GM12892 (cell line): ENCODE measurements around the gene IFNAR2.
A peak's percentile ranks its signal among the peaks of the same experiment; 100 is the strongest.

Experiments used
- DNase-seq: peaks from one replicate; pipeline ENCODE4 v3.0.0; 2011; ENCODE audit not compliant: insufficient read length
- FAIRE-seq: peaks from 2 replicates; lab custom pipeline; 2011; peaks lifted over from hg19 to GRCh38; lab: Jason Lieb, UNC
- POLR2A ChIP-seq: IDR thresholded peaks from 2 replicates; pipeline ENCODE4 v1.6.1; 2011; ENCODE audit warnings: low read depth, low read length, control low read depth
- POLR2AphosphoS5 ChIP-seq: IDR thresholded peaks from 2 replicates; pipeline ENCODE4 v1.6.1; 2011; ENCODE audit warnings: low read depth, low read length, control low read depth
- TAF1 ChIP-seq: IDR thresholded peaks from 2 replicates; pipeline ENCODE4 v1.6.1; 2011; ENCODE audit warnings: low read depth, mild to moderate bottlenecking, control low read depth, low read length, borderline replicate concordance

IFNAR2 gene

GRCh38 chr21:33202464-33203363 is 27.0 kb upstream of the IFNAR2 start:
- FAIRE-seq (no peak), DNase-seq (no peak)
- TF ChIP-seq POLR2A: no peak
- no peak for TF ChIP-seq TAF1
- no peak for TF ChIP-seq POLR2AphosphoS5

GRCh38 chr21:33203371-33203724 is 26.4 kb upstream of the IFNAR2 start:
- no peak for FAIRE-seq

GRCh38 chr21:33205476-33205875 is 24.3 kb upstream of the IFNAR2 start:
- DNase-seq (no peak), FAIRE-seq (peak; percentile 51)
- no peak for TF ChIP-seq POLR2AphosphoS5
- TF ChIP-seq POLR2A: no peak
- TF ChIP-seq TAF1: no peak

More at GRCh38 chr21:33203371-33203724, 26.4 kb upstream of the IFNAR2 start:
- TF ChIP-seq POLR2A (no peak), POLR2AphosphoS5 (no peak), TAF1 (no peak)
- DNase-seq: no peak

- no peak for TF ChIP-seq POLR2AphosphoS5
- no peak for TF ChIP-seq POLR2A
- TF ChIP-seq TAF1: no peak
- DNase-seq (no peak), FAIRE-seq (no peak)
Measured at GRCh38 chr21:33206771-33207281, 22.9 kb upstream of the IFNAR2 start.

- TF ChIP-seq POLR2AphosphoS5 (no peak), TAF1 (no peak), POLR2A (no peak)
- no peak for FAIRE-seq
- DNase-seq: no peak
Measured at GRCh38 chr21:33207449-33208149, 22.1 kb upstream of the IFNAR2 start.

- no peak for FAIRE-seq
- TF ChIP-seq POLR2AphosphoS5 (no peak), POLR2A (no peak), TAF1 (no peak)
- DNase-seq: no peak
Measured at GRCh38 chr21:33208534-33208933, 21.2 kb upstream of the IFNAR2 start.

- no peak for FAIRE-seq
- no peak for DNase-seq
- TF ChIP-seq POLR2AphosphoS5 (no peak), POLR2A (no peak), TAF1 (no peak)
Measured at GRCh38 chr21:33211305-33211704, 18.4 kb upstream of the IFNAR2 start.

- DNase-seq (no peak), FAIRE-seq (no peak)
- no peak for TF ChIP-seq POLR2AphosphoS5
- TF ChIP-seq POLR2A: no peak
- TF ChIP-seq TAF1: no peak
Measured at GRCh38 chr21:33211732-33212131, 18.0 kb upstream of the IFNAR2 start.

- peak; percentile 9 for FAIRE-seq
- TF ChIP-seq POLR2A (no peak), POLR2AphosphoS5 (no peak), TAF1 (no peak)
- DNase-seq: no peak
Measured at GRCh38 chr21:33212159-33212851, 17.4 kb upstream of the IFNAR2 start.

- FAIRE-seq (no peak), DNase-seq (no peak)
- TF ChIP-seq TAF1 (no peak), POLR2AphosphoS5 (no peak), POLR2A (no peak)
Measured at GRCh38 chr21:33214056-33214455, 15.7 kb upstream of the IFNAR2 start.

- TF ChIP-seq POLR2A: no peak
- no peak for TF ChIP-seq POLR2AphosphoS5
- no peak for TF ChIP-seq TAF1
- no peak for DNase-seq
- FAIRE-seq: no peak
Measured at GRCh38 chr21:33217138-33217520, 12.6 kb upstream of the IFNAR2 start.
